Natural killer cell (primary cell): ENCODE results near the gene PCF11. TPM values are rescaled to one million over a fixed set of nuclear protein-coding genes. Genes with fewer than 3 reads are reported as not detected.

ENCODE experiments used
- ATAC-seq, 3 donors: fragments of 150-1000 bp in 2 of 3; fragments of 200-7000 bp in 1 of 3; cut with Tn5 transposase; 1 replicate in 1 of 3; 2 replicates in 2 of 3; pipeline ENCODE4 v1.10.0; 2021; ENCODE audit warnings: mild to moderate bottlenecking in 2 of 3, moderate library complexity in 2 of 3
- DNase-seq, 2 donors: peaks; one replicate each; pipeline versions ENCODE4 v3.0.0 to v3.0.0-alpha.2; 2013 to 2021; ENCODE audit warnings: mixed read lengths in 1 of 2
- H3K27ac ChIP-seq: one replicate; pipeline ENCODE4 v1.5.1; 2013; ENCODE audit warnings: mild to moderate bottlenecking, low read length
- H3K27me3 ChIP-seq: one replicate; pipeline ENCODE4 v1.6.1; 2013; ENCODE audit warnings: low read length; ENCODE audit not compliant: control insufficient read depth, insufficient read depth
- H3K36me3 ChIP-seq: one replicate; pipeline ENCODE4 v1.6.1; 2013; ENCODE audit warnings: low read length; ENCODE audit not compliant: control insufficient read depth, insufficient read depth
- H3K4me1 ChIP-seq: one replicate; pipeline ENCODE4 v1.6.1; 2013; ENCODE audit warnings: low read length; ENCODE audit not compliant: control insufficient read depth, insufficient read depth
- H3K4me3 ChIP-seq: one replicate; pipeline ENCODE4 v1.5.1; 2013; ENCODE audit warnings: low read length
- H3K9me3 ChIP-seq: one replicate; pipeline ENCODE4 v1.6.1; 2013; ENCODE audit warnings: low read length; ENCODE audit not compliant: control insufficient read depth, insufficient read depth
- H3K27ac Mint-ChIP-seq, 2 donors: one replicate each; pipeline ENCODE4 v1.8.0; 2022; ENCODE audit warnings: mild to moderate bottlenecking in 2 of 2, mixed read lengths in 2 of 2, moderate library complexity in 1 of 2
- H3K27me3 Mint-ChIP-seq, 2 donors: one replicate each; pipeline ENCODE4 v1.8.0; 2022; ENCODE audit warnings: low read depth in 2 of 2, mixed read lengths in 2 of 2
- H3K36me3 Mint-ChIP-seq: one replicate; pipeline ENCODE4 v1.8.0; 2022; ENCODE audit warnings: mixed read lengths
- H3K4me1 Mint-ChIP-seq, 2 donors: one replicate each; pipeline ENCODE4 v1.8.0; 2022; ENCODE audit warnings: mixed read lengths in 2 of 2
- H3K4me3 Mint-ChIP-seq: one replicate; pipeline ENCODE4 v1.8.0; 2022; ENCODE audit warnings: mild to moderate bottlenecking, moderate library complexity, mixed read lengths
- H3K9me3 Mint-ChIP-seq, 2 donors: one replicate each; pipeline ENCODE4 v1.8.0; 2022; ENCODE audit warnings: mixed read lengths in 2 of 2
- WGBS: methylation state at CpG from one replicate; pipeline ENCODE4 v1.1.7; 2013; ENCODE audit warnings: missing lambda C conversion rate; ENCODE audit not compliant: insufficient coverage; 5-methylcytosine and 5-hydroxymethylcytosine counted together
- intact Hi-C: fragments of 100-400 bp; cut with micrococcal nuclease; formaldehyde crosslinking; loops from one replicate; pipeline ENCODE4 v1.14.2; 2022
- total RNA-seq, 4 donors: library from RNA; stranded (reverse); fragments of 120-200 nt in 1 of 4; gene quantifications; one replicate each; pipeline versions ENCODE4 v1.2.3 to v1.2.4, GENCODE V29; 2013 to 2022
- TF ChIP-seq, protein P1 (sequence below): fragments of 200-600 bp; IDR thresholded peaks from one replicate; pipeline ENCODE4 v1.8.0; 2022; ENCODE audit warnings: antibody characterized with exemption

Gene PCF11
- total RNA-seq, 3 donors from 2014 or later (not counting 1 experiment from before 2014, with no cell fraction given) = 161 to 190 (median 161) TPM

DNA sequence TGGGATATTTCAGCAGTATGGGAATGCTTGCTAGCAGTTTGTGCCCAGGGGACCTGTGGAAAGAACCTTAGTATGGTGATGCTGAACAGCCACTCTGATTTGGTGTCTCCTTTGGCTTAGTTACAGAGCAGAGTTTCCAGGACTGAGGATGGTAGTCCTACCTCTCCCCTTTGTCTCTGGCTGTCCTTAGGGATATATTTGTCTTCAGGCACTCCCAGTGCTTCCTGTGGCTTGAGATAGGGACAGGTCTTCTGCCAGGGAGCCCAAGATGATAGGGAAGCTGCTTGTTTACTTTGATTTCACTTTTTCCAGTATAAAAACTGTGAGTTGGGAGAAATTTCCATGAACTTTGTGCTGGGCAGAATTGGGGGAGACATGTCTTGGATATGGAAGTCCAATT is 64.8 kb downstream of the PCF11 start:
- H3K27ac Mint-ChIP-seq = no peak overlapping the region
- Histone ChIP-seq H3K27me3 (no peaks in the 10 kb centered on the region), H3K36me3 (no peaks in the 10 kb centered on the region), H3K4me1 (no peaks in the 10 kb centered on the region), H3K4me3 (no peak overlapping the region), H3K9me3 (no peaks in the 10 kb centered on the region), H3K27ac (no peak overlapping the region)
- no peak overlapping the region for H3K4me3 Mint-ChIP-seq
- intact Hi-C loops = no loop called here
- no peak for DNase-seq
- no peaks in the 10 kb centered on the region for H3K27me3 Mint-ChIP-seq
- ATAC-seq = no peak
- TF ChIP-seq, protein P1, sequence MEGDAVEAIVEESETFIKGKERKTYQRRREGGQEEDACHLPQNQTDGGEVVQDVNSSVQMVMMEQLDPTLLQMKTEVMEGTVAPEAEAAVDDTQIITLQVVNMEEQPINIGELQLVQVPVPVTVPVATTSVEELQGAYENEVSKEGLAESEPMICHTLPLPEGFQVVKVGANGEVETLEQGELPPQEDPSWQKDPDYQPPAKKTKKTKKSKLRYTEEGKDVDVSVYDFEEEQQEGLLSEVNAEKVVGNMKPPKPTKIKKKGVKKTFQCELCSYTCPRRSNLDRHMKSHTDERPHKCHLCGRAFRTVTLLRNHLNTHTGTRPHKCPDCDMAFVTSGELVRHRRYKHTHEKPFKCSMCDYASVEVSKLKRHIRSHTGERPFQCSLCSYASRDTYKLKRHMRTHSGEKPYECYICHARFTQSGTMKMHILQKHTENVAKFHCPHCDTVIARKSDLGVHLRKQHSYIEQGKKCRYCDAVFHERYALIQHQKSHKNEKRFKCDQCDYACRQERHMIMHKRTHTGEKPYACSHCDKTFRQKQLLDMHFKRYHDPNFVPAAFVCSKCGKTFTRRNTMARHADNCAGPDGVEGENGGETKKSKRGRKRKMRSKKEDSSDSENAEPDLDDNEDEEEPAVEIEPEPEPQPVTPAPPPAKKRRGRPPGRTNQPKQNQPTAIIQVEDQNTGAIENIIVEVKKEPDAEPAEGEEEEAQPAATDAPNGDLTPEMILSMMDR = no peak
- H3K9me3 Mint-ChIP-seq = no peaks in the 10 kb centered on the region
- H3K36me3 Mint-ChIP-seq = no peaks in the 10 kb centered on the region
- H3K4me1 Mint-ChIP-seq = no peaks in the 10 kb centered on the region

DNA sequence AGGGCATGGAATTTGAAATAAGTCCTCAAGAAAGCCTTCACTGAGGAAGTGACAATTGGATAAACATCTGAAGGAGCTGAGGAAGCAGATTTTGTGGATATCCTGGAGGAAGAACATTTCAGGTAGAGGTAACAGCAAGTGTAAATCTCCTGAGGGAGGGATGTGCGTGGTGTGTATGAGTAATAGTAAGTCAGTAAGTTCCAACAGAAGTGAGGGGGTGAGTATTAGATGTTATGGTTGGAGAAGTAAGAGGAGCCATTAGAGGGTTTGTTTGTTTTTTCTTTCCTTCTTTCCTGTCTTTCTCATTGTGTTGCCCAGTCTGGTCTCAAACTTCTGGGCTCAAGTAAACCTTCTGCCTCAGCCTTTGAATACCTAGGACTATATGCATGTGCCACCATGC is 65.6 kb downstream of the PCF11 start:
- intact Hi-C loops = no loop called here
- H3K27ac ChIP-seq = no peak overlapping the region
- no peak for ATAC-seq
- Mint-ChIP-seq H3K27me3 (no peaks in the 10 kb centered on the region), H3K4me1 (no peaks in the 10 kb centered on the region), H3K27ac (no peak overlapping the region), H3K9me3 (no peaks in the 10 kb centered on the region), H3K4me3 (no peak overlapping the region), H3K36me3 (no peaks in the 10 kb centered on the region)
- no peaks in the 10 kb centered on the region for H3K4me1 ChIP-seq
- no peaks in the 10 kb centered on the region for H3K27me3 ChIP-seq
- 94% methylated on average over 1 of the region's 1 CpG for WGBS
- H3K9me3 ChIP-seq = no peaks in the 10 kb centered on the region
- no peaks in the 10 kb centered on the region for H3K36me3 ChIP-seq
- H3K4me3 ChIP-seq = no peak overlapping the region
- DNase-seq = no peak
- TF ChIP-seq, protein P1 = no peak

DNA sequence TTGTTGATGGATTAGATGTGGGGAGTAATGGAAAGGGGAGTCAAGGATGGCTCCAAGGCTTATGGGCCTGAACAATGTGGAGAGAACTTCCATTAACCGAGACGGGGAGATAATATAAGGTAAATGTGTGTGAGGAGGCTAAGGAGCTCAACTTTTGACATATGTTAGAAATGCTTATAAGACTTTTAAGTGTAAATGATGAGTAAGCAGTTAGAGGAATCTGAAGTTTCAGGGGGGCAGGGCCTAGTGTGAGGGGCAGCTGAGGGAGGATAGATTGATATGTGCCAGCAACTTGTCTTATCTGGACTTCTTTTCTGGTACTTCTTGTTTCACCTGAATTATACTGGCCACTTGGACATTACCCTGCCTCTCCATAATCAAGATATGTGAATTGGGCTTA is 66.5 kb downstream of the PCF11 start:
- Histone ChIP-seq H3K27ac (no peak overlapping the region), H3K27me3 (no peaks in the 10 kb centered on the region), H3K4me3 (no peak overlapping the region), H3K4me1 (no peaks in the 10 kb centered on the region), H3K36me3 (no peaks in the 10 kb centered on the region), H3K9me3 (no peaks in the 10 kb centered on the region)
- no peak for DNase-seq
- intact Hi-C loops = no loop called here
- Mint-ChIP-seq H3K9me3 (no peaks in the 10 kb centered on the region), H3K27me3 (no peaks in the 10 kb centered on the region), H3K36me3 (no peaks in the 10 kb centered on the region), H3K4me3 (no peak overlapping the region), H3K4me1 (no peaks in the 10 kb centered on the region), H3K27ac (no peak overlapping the region)
- TF ChIP-seq, protein P1 = no peak
- no peak for ATAC-seq
- WGBS = 94% methylated on average over 2 of the region's 2 CpGs

DNA sequence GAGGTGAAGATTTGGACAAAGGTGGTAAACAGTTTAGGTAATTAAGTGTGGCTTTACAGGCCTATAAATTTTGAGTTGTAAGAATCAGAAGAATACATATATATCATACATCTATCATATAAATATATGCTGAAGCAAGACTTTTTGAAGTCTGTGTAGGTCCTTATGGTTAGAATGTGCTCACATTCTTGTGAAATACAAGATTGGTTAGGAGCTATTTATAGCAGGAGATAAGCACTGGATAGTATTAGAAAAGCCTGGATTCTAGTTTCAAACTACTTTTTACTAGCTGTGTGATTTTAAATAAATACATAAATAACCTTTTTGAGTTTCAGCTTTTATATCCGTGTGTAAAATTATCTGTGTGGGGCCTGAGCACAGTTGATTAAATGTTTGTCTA is 78.9 kb downstream of the PCF11 start:
- DNase-seq (no peak), ATAC-seq (no peak)
- no peaks in the 10 kb centered on the region for H3K36me3 ChIP-seq
- no peak overlapping the region for H3K27ac ChIP-seq
- H3K27me3 ChIP-seq = no peaks in the 10 kb centered on the region
- intact Hi-C loops = no loop called here
- WGBS = no CpG with 5 or more reads among the region's 1 CpG
- TF ChIP-seq, protein P1 = no peak
- H3K4me3 ChIP-seq = no peak overlapping the region
- Mint-ChIP-seq H3K9me3 (no peaks in the 10 kb centered on the region), H3K27me3 (peaks cover 0 to 2% of the 10 kb centered on the region in 2 donors), H3K27ac (no peak overlapping the region), H3K4me3 (no peak overlapping the region), H3K4me1 (no peaks in the 10 kb centered on the region), H3K36me3 (no peaks in the 10 kb centered on the region)
- no peaks in the 10 kb centered on the region for H3K9me3 ChIP-seq
- H3K4me1 ChIP-seq = no peaks in the 10 kb centered on the region
